Gastrocnemius medialis (tissue), 4 donors: ENCODE measurements around the gene HIVEP3. TPM values are rescaled to one million over a fixed set of nuclear protein-coding genes. Genes with fewer than 3 reads are reported as not detected.

Experiments
- ATAC-seq, 2 donors: fragments of 150-250 bp; one replicate each; pipeline ENCODE4 v1.9.1; 2016
- DNase-seq, 2 donors: peaks; one replicate each; pipeline ENCODE4 v3.0.0-alpha.2; 2019
- H3K27ac ChIP-seq, 4 donors: fragments of 200-600 bp; sonication (generic); 1 replicate in 1 of 4; 2 replicates in 3 of 4; pipeline ENCODE4 v1.5.1; 2016 to 2018; ENCODE audit warnings: mild to moderate bottlenecking in 2 of 4, moderate library complexity in 1 of 4
- H3K27me3 ChIP-seq, 3 donors: fragments of 200-600 bp; sonication (generic) in 2 of 3; 1 replicate in 1 of 3; 2 replicates in 2 of 3; pipeline versions ENCODE4 v1.5.1 to v1.6.0; 2016 to 2019; ENCODE audit warnings: mild to moderate bottlenecking in 1 of 3, moderate library complexity in 1 of 3
- H3K36me3 ChIP-seq, 2 donors: fragments of 200-600 bp; sonication (generic) in 1 of 2; one replicate each; pipeline ENCODE4 v1.5.1; 2017 to 2018
- H3K4me1 ChIP-seq, 2 donors: fragments of 200-600 bp; sonication (generic) in 1 of 2; one replicate each; pipeline ENCODE4 v1.5.1; 2016 to 2017; ENCODE audit warnings: mild to moderate bottlenecking in 2 of 2
- H3K4me3 ChIP-seq, 4 donors: fragments of 200-600 bp; sonication (generic) in 3 of 4; 1 replicate in 1 of 4; 2 replicates in 3 of 4; pipeline ENCODE4 v1.5.1; 2016 to 2019; ENCODE audit warnings: mild to moderate bottlenecking in 2 of 4
- H3K9me3 ChIP-seq, 3 donors: fragments of 200-600 bp; sonication (generic) in 2 of 3; 1 replicate in 1 of 3; 2 replicates in 2 of 3; pipeline ENCODE4 v1.5.1; 2016 to 2019
- CTCF ChIP-seq, 5 experiments: fragments of 450-650 bp in 3 of 5; fragments of 200-600 bp in 2 of 5; sonication (generic) in 2 of 5; IDR thresholded peaks in 4 of 5; conservative IDR thresholded peaks in 1 of 5; 1 replicate in 4 of 5; 2 replicates in 1 of 5; pipeline ENCODE4 v1.5.1; 2016 to 2019; ENCODE audit warnings: antibody characterized with exemption in 5 of 5, mild to moderate bottlenecking in 3 of 5, moderate library complexity in 3 of 5
- POLR2A ChIP-seq, 2 donors: fragments of 450-650 bp; IDR thresholded peaks; one replicate each; pipeline ENCODE4 v1.6.1; 2017; ENCODE audit warnings: antibody characterized with exemption in 2 of 2, mild to moderate bottlenecking in 2 of 2, moderate library complexity in 2 of 2
- in situ Hi-C, 4 donors: fragments of 200-750 bp; cut with MboI; loops; one replicate each; pipeline versions ENCODE4 v1.15.0 to v1.8.0; 2017; ENCODE audit warnings: low sequenced_read_pairs in 4 of 4
- intact Hi-C: fragments of 100-400 bp; cut with DNase I; formaldehyde crosslinking; loops from one replicate; pipeline ENCODE4 v1.15.1; 2023; ENCODE audit warnings: low total_unique reads
- total RNA-seq, 4 donors: library from RNA; depleted of rRNA; stranded (reverse); fragments of >200 nt; gene quantifications; one replicate each; pipeline versions ENCODE4 v1.1.0 to v1.2.3, GENCODE V29; 2016

The HIVEP3 gene
- total RNA-seq, 4 donors from 2014 or later: 0.80 to 1.8 (median 1.3) TPM

- H3K9me3 ChIP-seq: no peaks in the 10 kb centered on the region
- DNase-seq: no peak
- peaks cover 23 to 25% of the 10 kb centered on the region in 2 donors for H3K4me1 ChIP-seq
- no peaks in the 10 kb centered on the region for H3K27me3 ChIP-seq
- ATAC-seq: peak in 1 of 2 donors; percentile 30
- peak overlapping the region; percentile 32 to 62 (median 54) for H3K27ac ChIP-seq
- TF ChIP-seq POLR2A (IDR thresholded peaks at IDR 0.05) (no peak), CTCF (IDR thresholded peaks at IDR 0.05 in 4 of 5, conservative IDR thresholded peaks at IDR 0.05 in 1 of 5) (no peak)
- H3K36me3 ChIP-seq: no peaks in the 10 kb centered on the region
- intact Hi-C loops: no loop called here
- no peak overlapping the region for H3K4me3 ChIP-seq
- in situ Hi-C loops: no loop called here
These were observed 115.1 kb downstream of the HIVEP3 start for GRCh38 chr1:41803656-41804055.

DNA sequence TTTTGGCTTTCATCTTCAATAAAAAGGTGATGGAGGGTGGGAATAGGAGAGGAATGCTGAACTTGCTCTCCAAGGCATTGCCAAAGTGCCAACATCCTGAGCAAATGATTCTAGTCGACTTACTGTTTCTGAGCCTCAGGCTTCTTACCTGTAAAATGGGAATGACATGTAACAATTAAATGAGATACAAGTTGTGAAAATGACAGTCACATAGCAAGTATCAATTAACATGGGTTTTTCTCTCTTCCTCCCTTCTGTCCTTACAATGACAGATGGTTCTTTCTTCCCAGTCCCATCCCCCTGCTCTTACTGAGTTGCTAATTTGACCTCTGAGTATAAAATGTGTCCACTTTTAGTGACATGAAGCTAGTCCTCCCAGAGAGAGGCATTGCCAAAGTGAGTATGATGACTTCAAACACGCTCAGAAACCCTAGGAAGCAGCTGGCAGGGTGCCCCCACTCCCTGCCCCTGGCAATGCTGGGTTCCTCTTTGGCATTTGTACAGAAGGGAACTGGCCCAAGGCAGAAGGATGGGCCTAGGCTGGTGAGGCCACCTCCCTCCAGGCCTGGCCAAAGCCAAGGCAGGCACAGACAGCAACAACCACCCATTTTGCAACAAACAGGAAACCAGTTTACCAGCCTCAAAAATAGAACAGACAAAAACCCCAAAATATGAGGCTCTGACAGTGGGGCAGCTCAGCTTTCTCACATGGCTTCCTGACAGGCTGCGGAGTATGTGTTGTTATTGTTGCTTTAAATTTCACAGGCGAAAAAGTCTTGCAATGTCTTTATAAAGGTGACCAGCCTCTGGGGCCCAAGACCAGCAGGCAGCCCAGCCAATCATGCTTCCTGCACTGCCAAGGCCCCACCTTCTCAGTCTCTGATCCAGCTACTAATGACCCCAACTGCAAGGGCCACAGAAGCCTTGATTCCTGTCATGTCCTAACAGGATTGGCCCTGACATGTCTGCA lies 115.9 kb downstream of the HIVEP3 start:
- intact Hi-C loops: no loop called here
- peak; percentile 42 to 78 for DNase-seq
- H3K27me3 ChIP-seq: no peaks in the 10 kb centered on the region
- no peak overlapping the region for H3K4me3 ChIP-seq
- H3K36me3 ChIP-seq: no peaks in the 10 kb centered on the region
- in situ Hi-C loops: no loop called here
- no peaks in the 10 kb centered on the region for H3K9me3 ChIP-seq
- peak; percentile 27 to 73 for ATAC-seq
- TF ChIP-seq CTCF (IDR thresholded peaks at IDR 0.05 in 4 of 5, conservative IDR thresholded peaks at IDR 0.05 in 1 of 5): no peak
- TF ChIP-seq POLR2A (IDR thresholded peaks at IDR 0.05): no peak
- peaks cover 16 to 18% of the 10 kb centered on the region in 2 donors for H3K4me1 ChIP-seq
- H3K27ac ChIP-seq: peak overlapping the region; percentile 32 to 62 (median 54)

GRCh38 chr1:41800311-41800829 lies 118.4 kb downstream of the HIVEP3 start:
- TF ChIP-seq CTCF (IDR thresholded peaks at IDR 0.05 in 4 of 5, conservative IDR thresholded peaks at IDR 0.05 in 1 of 5): no peak
- no peak for TF ChIP-seq POLR2A (IDR thresholded peaks at IDR 0.05)
- no peak overlapping the region for H3K4me3 ChIP-seq
- H3K4me1 ChIP-seq: peaks cover 11 to 13% of the 10 kb centered on the region in 2 donors
- in situ Hi-C loops: no loop called here
- intact Hi-C loops: no loop called here
- ATAC-seq (no peak), DNase-seq (no peak)
- H3K9me3 ChIP-seq: no peaks in the 10 kb centered on the region
- no peak overlapping the region for H3K27ac ChIP-seq
- H3K36me3 ChIP-seq: no peaks in the 10 kb centered on the region
- no peaks in the 10 kb centered on the region for H3K27me3 ChIP-seq

DNA sequence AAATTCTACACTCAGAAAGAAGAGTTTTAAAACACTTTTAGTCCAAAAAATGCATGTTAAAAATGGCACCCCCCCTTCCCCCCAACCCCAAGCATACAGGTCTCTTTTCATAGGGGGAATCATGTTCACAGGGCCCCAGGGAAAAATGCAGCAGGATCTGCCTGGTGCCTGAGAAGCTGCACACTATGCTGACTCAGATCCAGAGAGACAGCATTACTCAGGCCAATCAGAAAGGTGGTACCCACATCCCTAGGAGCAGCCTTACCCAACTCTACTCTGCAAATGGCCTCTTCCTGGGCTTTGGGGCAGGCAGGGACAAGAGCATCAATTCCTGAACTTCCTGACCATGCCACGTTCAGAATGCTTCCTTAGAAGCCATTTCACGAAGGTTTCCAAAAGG lies 119.0 kb downstream of the HIVEP3 start:
- intact Hi-C loops (loop anchor here (5.0 kb wide), 1 partner anchor 282 kb away; no protein-coding TSS in a partner anchor), in situ Hi-C loops (loop anchor here in 3 of 4 donors (10.0 kb wide), 1 partner anchor 225 kb away; no protein-coding TSS in a partner anchor)
- TF ChIP-seq POLR2A (IDR thresholded peaks at IDR 0.05) (no peak), CTCF (IDR thresholded peaks at IDR 0.05 in 4 of 5, conservative IDR thresholded peaks at IDR 0.05 in 1 of 5) (no peak)
- no peaks in the 10 kb centered on the region for H3K27me3 ChIP-seq
- no peak overlapping the region for H3K4me3 ChIP-seq
- H3K9me3 ChIP-seq: no peaks in the 10 kb centered on the region
- DNase-seq (no peak), ATAC-seq (no peak)
- H3K36me3 ChIP-seq: no peaks in the 10 kb centered on the region
- peaks cover 11 to 13% of the 10 kb centered on the region in 2 donors for H3K4me1 ChIP-seq
- H3K27ac ChIP-seq: no peak overlapping the region
